Measurements from ENCODE around the gene ASIC2.

ASIC2 gene

DNA sequence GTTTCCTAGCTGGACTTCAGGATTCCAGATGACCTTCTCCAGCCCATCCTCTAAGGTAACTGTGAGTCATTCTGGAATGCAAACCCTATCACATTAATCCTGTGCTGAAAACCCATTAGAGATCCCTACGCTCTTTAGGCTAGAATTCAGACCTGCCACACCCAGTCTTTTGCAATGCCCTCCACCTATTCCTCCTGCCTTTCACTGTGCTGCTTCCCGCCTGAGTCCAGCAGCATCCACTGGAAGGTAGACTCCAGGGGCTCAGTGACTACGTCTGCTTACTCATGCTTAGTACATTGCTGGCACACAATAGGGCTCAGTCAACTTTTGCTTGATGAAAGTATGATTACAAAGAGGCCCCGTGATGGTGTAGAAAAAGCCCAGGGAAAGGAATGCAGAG is 180.3 kb downstream of the ASIC2 start:
- DNase-seq, result no peak

DNA sequence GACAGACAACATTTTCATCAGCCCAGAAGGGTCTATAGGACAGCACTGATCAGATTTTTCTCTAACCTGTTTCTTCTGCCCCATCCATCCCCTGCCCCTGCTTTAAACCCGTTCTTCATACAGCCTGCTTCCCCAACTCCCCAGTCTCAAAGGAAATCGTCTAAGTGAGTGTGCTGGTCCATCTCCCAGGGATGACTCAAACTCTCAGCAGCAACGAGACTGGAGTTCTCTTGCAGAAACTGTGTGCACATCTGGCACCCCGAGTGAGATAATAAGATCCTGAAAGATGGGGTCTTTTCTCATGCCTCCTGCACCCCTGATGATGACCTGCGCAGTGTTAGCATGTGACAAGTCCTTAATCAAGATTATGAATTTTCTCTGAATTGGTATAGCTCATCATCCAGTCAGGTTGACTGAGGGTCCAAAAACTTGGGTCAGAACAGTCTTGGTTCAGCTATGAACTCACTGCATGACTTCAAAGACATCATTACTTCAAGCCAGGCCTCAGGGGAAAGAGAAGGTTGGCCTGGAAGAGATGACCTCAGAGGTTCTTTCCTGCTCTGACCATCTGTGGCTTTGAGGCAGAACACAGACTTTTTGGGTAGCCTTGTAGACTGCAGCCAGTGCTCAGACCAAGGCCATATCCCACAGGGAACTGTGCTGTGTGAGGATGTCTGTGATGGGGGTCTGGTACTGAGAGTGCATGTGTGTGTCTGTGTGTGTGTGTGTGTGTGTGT is 183.6 kb downstream of the ASIC2 start:
- no peak for DNase-seq

DNA sequence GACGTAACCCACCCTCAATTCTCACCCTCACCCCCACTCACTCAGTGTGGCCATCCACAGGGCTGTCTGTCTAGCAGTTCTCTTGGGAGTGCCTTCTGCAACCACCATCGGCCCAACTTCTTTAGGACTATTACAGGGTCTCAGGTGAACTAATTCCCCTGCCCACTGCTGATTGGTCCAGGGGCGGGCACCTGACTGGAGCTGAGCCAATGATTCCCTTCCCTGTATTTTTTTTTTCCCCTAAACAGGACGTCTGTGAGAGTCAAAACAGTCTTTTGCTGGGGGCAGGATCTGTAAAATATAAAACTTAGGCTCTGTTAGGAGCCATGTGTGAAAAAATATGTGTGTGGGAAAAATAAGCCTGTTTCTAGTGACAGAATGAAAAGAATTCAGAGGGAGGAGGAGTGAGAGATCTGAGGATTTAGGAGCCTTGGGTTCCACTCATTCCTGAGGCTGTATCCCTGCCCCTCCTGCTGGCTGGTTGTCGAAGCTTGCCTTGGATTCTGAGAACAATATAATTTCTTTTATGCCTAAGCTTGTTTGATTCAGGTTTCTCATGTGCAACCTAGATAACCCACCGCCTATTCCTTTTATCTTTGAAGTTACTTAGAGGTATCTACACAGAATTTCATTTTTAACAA is 186.4 kb downstream of the ASIC2 start:
- DNase-seq, result no peak

DNA sequence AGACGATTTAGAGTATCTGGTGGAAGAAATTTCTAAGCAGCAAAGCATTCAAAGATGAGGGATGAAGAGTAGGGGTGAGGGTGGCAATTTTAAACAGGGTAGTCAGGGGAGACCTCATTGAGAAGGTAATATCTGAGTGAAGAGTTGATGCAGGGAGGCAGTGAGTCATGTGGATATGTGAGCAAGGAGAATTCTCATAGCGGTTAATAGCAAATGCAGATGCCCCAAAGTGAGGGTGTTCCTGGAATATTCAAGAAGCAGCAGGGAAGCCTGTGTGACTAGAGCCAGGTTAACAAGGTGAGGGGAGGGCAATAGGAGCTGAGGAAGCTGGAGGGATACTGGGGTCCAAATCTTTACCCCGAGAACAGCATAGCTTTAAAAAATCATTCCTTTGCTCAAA is 187.2 kb downstream of the ASIC2 start:
- DNase-seq, result no peak

DNA sequence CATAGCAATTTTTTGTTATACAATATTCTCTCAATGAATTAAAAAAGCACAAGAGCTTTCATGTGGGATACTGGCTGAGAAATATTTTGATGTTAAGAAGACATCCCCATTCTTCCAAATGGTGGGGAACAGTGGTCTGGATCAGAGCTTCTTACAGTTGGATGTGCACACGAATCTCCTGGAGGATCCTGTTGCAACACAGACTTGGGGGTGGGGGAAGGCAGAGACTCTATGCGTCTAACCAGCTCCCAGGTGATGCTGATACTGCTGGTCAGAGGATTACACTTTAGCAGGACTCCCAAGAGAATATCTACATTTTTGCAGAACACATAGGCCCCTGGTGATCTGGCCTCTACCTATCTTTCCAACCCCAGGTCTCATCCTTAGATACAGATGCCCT is 193.2 kb downstream of the ASIC2 start:
- no peak for DNase-seq

DNA sequence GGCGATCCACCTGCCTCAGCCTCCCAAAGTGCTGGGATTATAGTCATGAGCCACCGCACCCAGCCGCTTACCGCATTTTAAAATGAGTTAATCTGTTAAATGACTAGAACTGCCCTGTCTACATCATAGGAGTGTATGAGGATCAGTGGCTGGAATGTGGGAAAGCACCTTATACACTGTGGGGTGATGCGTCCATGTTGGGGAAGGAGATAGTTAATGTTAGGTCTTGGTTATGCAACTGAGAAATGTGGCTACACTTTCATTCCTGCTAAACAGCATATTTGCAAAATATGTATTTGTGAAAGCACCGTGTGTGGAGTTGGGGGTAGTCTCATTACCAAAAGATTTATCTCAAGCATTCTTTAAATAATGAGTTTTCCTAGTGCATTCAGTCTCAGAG is 193.8 kb downstream of the ASIC2 start:
- DNase-seq, result no peak

DNA sequence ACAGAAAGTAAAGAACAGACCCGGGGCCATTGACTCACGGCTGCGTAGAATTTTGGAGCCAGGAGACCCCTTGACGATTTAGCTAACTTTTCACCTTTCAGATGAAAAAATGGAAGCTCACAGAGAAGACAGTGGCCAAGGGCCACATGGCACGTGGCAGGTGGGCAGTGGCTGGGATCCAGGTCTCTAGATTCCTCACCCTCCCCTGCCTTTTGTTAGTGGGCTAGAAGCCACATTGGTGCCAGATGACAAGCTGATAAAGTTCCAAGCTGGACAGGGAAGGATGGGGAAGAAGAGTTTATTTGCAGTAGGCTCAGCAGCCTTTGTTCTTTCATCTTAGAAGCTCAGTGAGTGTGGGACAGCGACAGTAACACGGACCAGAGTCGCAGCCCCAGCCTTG is 195.7 kb downstream of the ASIC2 start:
- DNase-seq, result no peak

DNA sequence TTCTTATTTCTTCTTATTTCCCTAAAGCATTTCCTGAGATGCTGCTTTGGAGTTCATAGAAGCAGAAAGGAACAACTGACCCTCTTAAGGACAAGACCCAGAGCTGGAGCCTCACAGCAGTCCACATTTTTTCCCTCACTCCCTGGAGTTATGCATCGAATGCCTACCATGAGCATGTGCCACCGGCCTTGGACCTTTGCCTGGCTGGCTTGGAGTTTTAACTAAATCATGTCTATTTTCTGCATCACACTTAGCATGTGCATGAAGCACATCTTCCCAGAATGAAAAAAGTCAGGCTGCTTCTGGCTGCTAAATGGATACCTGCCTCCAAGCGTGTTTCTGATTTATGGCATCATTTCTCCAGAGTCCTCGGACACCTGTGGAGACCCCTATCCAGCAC is 196.9 kb downstream of the ASIC2 start:
- no peak for DNase-seq

DNA sequence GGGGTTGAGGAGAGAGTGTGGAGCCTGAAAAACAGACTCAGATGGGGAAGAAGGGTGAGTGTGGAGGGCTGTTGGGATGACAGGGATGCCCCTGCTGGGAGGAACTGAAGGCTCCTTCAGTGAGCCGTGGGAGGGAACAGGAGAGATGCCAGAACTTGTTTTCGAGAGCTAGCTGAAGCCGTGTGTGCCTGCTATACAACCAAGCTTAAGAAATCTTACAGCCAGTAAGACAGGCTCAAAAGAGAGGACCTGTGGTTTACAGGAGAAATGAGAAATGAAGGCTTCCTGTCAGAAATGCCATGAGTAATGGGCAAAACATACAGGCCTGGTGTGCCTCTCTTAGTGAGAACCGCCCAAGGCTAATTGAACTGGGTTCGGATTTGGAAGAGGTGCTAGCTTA is 201.8 kb downstream of the ASIC2 start:
- no peak for DNase-seq

DNA sequence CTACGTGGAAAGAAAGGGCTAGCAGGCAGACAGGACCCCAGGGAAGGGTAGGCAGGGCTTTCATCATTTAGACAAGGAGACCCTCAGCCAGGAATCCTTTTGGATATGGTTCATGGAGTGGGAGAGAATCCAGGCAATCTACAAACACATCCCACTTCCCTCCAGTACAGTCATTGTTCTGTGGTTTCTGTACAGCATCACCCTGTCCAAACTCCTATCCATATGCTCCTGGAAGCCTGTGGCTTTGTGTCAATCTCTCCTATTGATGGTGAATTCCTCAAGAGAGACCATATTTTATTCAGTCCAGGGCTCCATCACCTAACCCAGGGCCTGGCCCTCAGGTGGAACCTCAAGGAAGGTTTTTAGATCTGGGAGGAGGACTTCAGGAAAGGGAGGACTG is 202.3 kb downstream of the ASIC2 start:
- DNase-seq, result no peak

DNA sequence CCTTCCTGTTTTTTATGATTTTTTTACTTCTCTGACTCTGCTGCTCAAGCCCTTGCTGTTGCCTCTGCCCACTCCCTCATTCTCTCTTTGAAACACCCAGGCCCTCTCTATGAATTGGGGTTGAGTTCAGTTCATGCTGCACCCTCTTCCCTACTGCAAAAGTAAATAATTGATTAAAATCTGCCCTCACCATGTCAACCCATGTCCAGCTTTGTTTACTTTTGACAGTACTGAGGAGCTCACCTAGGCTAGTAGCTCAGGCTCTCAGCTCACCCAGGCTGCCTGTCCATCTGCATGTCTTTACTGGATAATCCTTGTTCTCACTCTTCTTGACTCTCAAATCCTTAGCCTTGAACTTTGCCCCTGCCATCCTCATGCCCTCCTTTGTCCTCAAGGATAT is 206.2 kb downstream of the ASIC2 start:
- DNase-seq, result no peak

DNA sequence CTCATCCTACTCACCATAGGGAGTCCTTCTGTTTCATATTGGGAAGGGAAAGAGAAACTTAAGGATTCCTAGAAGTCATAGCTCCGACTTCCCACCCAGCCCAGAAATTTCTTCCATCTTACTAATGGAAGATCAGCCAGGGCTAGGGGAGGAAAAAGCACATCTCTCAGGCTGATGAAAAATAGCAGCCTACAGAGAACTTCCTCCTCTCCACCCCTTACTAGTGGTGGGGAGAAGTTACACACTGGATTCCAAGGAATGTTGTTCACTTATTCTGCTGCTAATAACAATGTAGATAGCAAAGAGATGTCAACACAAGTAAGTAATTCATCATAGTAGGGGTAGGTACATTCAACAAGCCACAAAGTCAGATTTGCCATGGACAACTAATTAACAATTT is 207.1 kb downstream of the ASIC2 start:
- DNase-seq, result no peak

DNA sequence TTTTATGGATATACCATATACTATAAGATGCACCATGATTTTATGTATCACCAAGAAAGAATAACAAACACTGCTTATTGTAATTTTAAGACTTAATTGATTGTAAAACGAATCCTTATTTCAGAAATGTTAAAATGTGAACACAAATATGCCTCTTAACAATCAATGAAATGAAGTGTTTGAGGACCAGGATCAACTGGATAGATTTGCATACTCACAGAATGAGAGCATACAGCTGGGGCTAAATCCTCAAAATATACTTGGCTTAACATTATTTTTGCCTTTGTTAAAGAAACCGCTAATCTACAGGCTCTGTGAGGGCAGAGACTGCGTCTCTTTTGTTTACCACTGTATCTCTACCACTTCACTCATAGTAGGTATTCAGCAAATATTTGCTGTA is 207.8 kb downstream of the ASIC2 start:
- DNase-seq, result no peak

DNA sequence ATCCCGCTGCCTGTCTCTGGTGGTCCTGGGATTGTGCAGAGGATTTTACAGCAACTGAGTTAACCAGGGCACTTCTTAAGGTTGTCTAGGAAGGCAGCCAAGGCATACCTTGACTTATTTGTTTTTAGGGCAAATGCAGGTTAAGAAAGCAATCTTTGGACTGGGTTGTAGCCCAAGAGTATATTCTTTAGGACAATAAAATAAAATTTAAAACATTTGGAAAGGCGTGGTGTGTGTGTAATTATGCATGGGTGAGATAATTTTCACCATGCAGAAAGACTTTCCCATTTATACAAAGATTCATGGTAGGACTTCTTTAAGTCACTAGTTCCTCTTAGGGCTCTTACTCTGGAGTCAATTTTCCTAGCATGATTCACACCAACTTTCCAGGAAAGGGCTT is 208.3 kb downstream of the ASIC2 start:
- DNase-seq, result no peak

DNA sequence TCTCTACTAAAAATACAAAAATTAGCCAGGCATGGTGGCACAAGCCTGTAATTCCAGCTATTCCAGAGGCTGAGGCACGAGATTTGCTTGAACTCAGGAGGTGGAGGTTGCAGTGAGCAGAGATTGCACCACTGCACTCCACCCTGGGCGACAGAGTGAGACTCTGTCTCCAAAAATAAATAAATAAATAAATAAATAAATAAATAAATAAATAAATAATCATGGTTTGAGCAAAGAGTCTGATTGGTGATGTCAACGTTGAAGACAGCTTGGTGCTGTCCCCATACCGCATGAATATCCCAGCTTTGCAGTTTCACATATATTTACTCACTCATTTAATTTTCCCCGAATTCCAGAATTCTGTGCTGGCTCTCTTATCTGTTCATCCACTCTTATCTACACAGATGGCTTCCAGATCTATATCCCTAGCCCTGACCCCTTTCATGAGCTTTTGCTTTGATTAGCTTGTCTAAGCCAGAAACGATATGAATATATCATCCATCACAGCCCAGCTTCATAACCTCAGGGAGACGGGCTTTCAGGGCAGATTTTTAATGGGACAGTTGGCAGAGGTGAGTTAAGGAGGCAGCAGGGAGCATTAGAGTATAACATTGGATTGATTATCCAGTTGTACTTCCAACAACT is 210.4 kb downstream of the ASIC2 start:
- no peak for DNase-seq

DNA sequence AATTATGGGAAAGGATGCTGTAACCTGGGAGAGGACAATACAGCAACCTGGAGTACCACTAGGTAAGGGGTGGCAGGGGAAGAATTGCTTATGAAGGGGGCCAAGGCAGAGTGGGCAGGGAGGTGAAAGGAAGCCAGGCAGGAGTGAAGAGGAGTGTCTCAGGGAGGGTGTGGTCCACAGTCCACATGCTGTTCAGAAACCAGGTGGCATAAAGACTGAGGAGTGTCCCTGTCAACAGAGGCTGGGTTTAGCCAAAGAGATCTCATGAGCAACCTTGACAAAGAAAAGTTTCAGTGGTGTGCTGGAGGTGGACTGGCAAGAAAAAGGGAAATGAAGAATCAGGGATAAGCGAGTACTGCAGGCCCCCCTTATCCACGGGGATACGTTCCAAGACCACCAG is 213.0 kb downstream of the ASIC2 start:
- DNase-seq, result no peak

DNA sequence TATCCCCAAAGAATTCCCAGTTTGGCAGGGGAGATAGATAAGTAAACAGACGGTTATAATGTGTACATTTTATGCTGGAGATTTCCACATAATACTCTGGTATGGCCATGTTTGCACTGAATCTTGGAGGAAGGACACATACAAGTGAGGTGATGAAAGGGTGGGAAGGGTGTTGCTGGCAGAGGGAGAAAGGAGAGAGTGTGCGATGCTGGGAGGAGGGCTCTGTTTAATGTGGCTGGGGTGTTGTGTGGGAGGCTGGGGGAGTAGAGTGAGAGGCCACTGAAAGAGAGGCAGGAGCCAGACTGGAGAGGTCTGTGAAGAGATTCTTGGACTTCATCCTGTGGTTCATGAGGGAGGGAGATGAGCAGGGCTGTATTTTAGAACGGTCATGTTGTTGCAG is 213.9 kb downstream of the ASIC2 start:
- DNase-seq, result no peak

DNA sequence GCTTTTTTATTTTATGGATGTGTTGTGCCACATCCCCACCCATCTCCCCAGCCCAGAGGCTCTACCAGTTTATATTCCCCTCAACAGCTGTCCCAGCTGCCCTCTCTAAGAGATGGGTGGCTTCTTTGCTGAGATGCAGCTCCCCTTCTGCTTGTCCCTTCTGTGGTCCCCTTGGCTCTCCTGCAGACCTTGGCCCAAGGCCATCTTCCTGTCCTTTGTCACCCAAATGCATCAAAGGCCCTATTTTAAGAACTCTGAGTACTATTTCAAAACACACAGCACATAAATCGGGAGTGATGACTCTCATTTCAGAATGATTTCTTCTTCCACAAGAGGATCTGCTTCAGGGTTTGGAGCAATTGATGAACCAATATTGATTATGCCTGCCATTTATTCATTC is 216.1 kb downstream of the ASIC2 start:
- DNase-seq, result no peak

DNA sequence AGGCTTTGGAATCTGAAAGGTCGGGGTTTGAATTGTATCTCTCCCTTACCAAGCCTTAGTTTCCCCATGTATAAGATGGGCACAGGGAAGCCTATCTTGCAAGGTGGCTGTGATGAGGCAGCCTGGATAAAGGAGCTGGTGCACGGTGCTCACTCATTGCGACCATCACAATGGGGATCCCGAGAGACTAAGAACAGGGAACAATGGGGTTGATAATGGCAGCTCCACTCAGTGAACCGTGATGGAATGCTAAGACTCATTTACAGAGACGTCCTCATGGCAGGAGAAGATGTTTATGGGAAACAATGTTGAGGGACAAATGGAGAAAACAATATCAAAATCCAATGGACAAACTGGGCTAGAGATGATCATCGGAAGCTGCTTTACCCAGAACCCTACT is 219.7 kb downstream of the ASIC2 start:
- no peak for DNase-seq

DNA sequence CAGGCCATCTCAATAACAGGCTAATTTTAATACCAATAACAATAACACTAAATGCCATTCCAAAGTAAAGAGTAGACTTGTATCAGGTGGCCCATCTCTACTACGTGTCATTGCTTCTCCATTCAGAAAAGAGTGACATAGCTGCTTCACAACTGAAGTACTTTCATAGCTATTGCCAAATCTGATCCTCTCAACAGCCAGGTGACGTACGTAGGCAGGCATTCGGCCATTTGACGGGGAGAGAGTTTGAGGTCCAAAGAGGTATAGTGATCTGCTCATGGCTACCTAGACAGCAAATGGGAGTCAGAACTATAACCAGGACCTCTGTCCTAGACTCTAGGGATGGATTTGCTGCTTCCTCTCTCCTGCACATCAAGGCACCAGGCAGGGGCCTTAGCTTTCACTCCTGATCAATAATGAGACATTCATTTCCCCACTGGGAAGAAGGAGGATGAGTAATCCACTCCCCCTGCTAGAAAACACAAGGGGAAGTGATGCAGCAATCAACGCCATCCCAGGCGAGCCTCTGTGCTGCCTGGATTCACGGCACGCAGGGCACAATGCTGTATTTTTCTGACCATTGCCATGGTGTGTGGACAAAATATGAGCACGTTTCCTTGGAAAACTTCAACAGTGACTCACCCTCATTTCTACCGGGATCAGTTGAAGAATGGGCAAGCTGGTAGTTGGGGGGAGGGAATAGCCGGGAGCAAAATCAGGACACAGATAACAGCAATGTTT is 220.5 kb downstream of the ASIC2 start:
- DNase-seq, result no peak

DNA sequence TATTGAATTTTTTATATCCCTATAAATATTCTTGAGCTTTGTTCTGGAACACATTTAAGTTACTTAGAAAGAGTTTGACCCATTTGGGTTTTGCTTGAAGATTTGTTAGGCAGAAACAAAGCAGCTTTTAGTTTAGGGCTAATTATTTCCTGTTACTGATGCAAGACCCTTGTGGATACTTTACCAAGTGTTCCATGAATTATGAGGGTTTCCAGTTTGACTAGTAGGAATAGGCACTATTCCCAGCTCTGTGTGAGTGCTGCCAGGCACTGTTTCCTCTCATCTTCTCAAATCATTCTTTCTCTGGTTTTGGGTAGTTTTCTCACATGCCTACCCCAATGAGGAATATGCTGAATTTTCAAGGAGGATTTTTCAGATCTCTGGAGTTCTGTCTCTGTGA is 221.4 kb downstream of the ASIC2 start:
- DNase-seq, result no peak

DNA sequence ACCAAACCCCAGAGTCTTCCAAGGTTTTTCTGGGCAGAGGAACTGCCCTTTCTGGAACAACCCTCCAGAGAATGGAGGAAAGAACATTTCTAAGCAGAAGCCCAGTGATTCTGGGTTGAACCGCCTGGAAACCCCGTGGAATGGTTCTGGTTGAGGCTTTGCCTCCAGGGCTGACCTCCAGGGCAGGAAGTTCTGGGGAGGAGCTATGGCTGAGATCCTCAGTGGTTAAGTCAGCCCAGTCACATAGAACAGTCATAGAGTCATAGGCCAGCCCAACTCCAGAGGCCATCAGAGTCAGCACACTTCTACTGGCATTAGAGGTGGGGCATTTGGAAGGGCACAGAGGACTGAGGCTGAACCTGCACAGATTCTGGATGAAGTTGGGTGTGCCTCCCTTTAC is 235.5 kb downstream of the ASIC2 start:
- DNase-seq, result no peak

DNA sequence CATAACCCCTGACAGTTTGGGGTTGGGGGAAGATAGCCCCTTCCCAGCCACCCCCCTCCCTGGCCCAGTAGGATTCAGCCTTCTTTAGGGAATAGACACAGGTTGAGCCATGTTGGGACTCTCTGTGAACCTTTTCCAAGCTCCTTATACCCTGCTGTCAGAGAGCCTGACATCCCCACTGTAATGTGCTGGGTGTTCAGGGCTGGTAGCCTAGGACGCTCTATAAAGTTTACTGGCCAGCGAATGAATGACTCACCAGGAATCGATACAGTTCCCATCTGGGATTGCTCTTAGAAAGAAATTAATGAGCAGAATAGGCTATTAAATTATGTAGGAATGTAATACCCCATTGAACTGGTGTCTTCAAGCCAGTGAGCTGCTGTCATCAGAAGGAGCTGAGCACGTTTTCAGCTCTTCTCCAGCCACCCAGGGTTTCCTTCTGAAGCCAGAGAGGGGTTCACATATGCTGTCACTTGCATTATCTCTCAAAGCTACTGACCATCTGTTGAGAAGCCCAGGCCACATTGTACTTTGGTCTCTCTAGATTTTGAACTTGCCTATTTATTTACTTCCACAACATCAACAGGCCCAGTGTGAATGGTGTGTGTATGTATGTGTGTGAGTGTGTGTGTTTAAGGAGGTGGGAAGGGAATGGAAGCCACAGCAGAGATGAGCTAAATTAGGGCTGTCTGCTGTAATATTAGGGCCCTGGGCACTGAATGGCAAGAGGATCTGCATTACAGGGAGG is 236.5 kb downstream of the ASIC2 start:
- no peak for DNase-seq
